Stimulated activated CD8-positive, alpha-beta memory T cell treated with anti-CD3 and anti-CD28 coated beads, Interleukin-2, amount 100 ng/mL, for 48 hours (primary cell): ENCODE measurements around the gene CENPC.
"Not testable (repeated sequence)": the region's sequence is repeated elsewhere in the genome, so short reads cannot be mapped to it uniquely, and the experiment has no call there.

Source experiments
- DNase-seq, 2 donors: peaks; one replicate each; pipeline ENCODE4 v3.0.0-alpha.2; 2020; ENCODE audit warnings: low read depth in 2 of 2

Gene CENPC

DNA sequence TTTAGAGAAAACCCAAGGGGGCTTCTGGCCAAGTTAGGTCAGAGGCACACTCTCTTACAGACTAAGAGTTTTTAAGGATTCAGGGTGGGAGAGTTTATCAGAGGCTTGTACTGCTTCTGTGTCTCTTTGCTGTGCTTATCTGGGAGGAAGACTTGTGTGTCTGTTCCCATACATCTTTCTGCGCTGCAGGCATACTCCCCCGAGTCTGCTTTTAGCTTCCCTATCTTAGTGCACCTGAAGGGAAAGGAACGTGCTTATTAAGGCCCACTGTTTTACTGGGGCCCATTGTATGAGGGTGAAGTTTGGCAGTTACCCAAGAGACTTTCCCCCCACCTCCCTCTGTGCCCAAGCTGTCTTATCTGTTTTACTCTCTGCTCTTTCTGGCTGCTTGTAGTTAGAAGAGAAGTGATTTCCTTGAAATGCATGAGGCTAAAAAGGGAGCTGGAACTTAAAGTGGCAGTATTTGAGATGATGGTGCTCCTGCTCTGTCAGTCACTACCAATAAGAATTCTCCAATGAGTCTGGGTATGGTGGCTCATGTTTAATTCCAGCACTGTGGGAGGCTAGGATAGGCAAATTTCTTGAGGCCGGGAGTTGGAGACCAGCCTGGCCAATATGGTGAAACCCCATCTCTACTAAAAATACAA, 7.0 kb upstream of the CENPC start:
- not testable (repeated sequence) for DNase-seq

DNA sequence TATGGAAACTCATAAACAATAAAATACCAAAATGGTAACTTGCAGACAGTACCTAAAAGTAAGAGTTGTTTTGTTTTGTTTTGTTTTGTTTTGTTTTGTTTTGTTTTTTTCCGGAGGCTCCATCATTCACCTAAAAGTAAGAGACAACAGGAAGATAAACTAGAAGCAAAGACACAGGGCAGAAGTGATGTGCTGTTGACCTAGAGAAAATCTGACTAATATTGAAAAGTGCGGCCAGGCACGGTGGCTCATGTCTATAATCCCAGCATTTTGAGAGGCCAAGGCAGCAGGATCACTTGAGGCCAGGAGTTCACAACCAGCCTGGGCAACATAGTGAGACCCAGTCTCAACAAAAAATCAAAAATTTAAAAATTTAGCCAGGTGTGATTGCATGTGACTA, 5.6 kb upstream of the CENPC start:
- no peak for DNase-seq

DNA sequence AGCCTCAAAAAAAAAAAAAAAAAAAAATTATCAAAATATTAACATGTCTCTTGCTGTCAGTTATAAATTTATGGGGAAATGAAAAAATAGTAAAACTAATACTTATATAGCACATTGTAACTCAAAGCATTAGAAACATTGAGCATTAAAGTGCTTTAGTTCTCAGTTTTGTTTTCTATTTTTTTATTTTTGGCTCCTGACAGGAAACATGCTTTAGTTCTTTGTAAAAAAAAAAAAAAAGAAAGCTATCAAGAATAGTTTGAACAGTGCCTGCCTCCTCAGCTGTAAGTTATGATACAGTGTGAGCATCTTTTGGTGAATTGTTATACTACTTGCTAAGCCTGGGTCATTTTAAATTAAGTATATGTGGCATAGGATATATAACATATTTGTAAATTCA, 5.1 kb upstream of the CENPC start:
- DNase-seq = no peak

DNA sequence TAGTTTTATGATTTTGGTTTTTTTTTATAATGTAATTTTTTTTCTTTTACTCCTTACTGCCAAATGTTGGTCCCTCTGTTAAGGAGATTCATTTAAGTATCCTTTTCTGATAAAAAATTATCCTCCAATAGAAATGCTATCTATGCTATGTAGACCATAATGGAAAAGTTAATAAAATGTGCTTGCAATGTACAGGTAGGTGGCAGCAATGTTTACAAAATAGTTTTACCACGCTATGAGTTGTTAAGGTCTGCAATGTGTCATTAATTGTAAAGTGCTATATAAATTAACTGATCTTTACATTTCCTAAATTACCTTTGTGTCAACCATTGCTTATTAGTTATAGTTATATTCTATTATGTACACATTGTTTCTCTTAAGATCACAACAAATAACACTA, 3.8 kb upstream of the CENPC start:
- no peak for DNase-seq

DNA sequence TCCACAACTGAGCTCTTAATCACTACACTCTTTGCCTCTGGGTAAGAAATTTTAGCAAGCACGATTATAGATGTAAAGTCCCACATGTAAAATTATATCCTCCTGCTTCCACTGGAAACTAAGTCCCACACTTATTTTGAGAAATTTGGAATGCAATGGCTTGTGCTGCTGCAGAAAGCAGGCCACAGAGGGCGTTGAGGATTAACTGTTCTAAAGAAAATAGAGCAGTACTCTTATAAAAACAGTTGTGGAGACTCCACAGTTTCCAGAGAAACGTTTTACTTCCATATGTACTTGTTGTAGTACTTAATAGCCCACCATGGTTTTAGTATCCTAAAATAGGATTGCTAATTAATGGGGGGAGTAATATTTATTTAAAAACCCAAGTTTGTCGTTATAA, 1.7 kb upstream of the CENPC start:
- no peak for DNase-seq

DNA sequence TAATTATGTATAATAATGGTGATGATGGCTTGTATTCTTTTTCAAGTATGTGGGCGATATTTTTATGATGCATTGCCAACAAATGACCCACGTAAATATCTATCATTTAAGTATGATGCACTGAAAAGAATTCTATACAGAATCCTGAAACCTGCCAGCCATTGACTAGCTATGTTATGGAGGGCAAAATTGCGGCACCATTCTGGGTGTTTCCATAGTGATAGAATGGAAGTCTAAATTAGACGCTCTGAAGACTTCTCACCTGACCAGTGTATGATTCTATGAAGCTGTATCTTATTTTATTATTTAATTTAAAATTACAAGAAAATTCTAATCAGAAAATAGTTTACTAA, 677 bp upstream of the CENPC start:
- no peak for DNase-seq

DNA sequence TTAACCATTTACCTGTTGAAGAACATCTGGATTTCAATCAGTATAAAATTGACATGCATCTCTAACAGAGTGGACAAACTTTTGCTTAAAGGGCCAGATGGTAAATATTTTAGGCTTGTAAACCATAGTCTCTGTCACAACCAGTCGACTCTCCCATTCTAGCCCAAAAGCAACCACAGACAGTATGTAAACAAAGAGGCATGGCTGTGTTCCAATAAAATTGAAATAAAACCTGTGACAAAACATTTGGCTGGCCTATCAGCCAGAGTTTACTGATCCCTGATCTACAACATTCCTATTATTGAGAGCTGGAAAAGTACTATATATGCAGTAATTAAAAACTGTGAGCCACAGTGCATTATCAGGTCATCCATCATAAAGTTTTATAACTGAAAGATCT, 3.2 kb downstream of the CENPC start:
- no peak for DNase-seq

DNA sequence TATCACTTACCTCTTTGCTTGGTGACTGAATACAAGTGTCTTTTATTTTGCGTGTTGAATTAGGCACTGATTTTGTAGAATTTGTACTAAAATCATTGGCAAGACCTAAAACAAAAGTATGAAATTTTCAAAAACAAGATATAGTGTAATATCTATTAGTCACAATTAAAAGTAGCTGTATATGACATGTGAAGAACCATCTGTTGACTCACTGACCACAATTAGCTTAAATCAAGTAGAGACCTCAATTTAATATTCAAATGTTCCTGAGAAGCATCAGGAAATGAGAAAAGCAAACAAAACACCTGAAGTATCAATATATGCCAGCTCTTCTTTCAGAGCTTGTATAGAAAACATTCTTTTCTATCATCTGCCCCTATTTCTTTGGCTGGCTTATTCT, 5.5 kb downstream of the CENPC start:
- DNase-seq = no peak

DNA sequence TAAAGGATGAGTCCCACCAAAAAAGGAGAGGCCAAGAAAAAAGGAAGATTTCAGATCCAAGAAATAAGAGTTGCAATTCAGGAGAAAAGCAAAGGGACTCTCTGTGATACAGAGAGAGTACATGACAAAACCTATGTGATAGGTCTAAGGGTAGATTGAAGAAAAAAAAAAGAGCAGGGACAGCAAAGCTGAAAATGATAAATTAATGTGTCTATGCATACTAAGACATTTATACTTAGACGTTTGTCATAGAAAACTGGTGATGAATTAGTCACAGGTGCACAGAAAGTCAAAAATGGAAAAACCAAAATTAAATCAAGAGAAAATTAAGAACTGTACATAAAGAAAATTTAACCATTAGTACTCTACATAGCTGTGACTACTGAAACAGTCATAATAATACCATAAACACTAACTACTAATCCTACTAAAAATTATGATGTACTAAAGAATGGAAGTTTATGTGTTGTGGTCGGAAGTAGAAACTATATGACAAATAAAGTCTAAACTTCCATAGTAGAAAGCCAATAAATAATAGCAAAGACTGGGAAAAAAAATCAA, 9.9 kb downstream of the CENPC start:
- no peak for DNase-seq

DNA sequence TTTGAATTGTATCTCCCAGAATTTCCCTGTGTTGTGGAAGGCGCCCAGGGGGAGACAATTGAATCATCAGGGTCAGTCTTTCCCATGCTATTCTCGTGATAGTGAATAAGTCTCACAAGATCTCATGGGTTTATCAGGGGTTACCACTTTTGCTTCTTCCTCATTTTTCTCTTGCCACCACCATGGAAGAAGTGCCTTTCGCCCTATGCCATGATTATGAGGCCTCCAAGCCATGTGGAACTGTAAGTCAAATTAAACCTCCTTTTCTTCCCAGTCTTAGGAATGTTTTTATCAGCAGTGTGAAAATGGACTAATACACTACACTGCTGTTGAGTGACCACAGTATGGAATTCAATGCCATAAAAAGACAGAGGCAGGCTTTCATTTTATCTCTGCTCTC, 12.2 kb downstream of the CENPC start:
- no peak for DNase-seq

DNA sequence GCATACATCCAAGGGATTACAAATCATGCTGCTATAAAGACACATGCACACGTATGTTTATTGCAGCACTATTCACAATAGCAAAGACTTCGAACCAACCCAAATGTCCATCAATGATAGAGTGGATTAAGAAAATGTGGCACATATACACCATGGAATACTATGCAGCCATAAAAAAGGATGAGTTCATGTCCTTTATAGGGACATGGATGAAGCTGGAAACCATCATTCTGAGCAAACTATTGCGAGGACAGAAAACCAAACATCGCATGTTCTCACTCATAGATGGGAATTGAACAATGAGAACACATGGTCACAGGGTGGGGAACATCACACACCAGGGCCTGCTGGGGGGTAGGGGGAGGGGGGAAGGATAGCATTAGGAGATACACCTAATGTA, 12.9 kb downstream of the CENPC start:
- not testable (repeated sequence) for DNase-seq

DNA sequence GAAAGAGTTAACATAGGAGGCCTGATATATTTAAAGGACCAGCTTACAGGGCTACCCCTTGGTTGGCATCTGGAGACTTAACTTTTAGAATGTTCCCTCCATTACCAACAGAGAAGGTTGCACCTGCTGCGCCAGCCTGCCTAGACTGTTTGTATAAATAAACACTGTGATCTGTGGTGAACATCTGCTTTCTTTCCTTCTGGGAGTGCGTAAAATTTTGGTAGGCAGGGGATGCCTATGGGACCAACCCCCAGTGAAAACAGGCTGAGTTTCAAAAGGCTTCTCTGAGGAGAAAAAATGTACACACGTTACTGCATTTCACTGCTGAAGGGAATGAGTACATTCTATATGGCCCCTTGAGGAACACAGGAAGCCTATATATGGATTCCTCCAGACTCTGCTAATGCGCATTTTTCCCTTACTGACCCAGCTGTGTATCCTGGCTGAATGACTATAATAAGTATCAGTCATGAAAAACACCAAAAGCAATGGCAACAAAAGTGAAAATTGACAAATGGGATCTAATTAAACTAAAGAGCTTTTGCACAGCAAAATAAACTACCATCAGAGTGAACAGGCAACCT, 13.8 kb downstream of the CENPC start:
- no peak for DNase-seq

DNA sequence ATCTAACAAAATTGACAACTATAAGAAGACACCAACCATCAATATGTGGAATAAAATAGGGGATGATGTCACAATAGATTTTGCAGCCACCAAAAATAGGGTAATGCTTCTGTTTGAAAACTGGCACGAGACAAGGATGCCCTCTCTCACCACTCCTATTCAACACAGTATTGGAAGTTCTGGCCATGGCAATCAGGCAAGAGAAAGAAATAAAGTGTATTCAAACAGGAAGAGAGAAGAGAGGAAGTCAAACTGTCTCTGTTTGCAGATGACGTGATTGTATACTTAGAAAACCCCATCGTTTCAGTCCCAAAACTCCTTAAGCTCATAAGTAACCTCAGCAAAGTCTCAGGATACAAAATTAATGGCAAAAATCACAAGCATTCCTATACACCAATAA, 21.2 kb downstream of the CENPC start:
- not testable (repeated sequence) for DNase-seq

DNA sequence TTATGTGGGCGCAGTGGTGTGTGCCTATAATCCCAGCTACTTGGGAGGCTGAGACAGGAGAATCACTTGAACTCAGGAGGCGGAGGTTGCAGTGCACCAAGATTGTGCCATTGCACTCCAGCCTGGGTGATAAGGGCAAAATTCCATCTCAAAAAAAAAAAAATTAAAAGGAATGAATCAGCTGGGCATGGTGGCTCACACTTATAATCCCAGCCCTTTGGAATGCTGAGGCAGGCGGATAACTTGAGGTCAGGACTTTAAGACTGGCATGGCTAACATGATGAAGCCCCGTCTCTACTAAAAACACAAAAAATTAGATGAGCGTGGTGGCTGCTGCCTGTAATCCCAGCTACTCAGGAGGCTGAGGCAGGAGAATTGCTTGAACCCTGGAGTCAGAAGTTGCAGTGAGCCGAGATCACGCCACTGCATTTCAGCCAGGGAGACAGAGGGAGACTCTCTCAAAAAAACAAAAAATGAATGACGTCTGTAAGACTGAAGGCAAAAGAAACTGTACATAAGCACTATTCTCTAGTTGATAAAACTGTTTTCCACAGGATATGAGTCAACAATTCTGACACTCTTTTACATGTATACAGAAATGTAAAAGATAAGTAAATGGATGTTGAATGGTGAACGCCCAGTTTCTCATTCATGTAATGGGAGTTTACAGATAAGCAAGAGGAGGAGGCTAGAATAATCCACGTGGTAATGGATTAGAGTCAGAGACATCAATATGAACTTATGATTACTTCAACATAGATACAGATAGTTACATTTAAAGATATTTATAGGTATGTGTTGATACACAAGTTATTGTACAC, 22.2 kb downstream of the CENPC start:
- DNase-seq = no peak

DNA sequence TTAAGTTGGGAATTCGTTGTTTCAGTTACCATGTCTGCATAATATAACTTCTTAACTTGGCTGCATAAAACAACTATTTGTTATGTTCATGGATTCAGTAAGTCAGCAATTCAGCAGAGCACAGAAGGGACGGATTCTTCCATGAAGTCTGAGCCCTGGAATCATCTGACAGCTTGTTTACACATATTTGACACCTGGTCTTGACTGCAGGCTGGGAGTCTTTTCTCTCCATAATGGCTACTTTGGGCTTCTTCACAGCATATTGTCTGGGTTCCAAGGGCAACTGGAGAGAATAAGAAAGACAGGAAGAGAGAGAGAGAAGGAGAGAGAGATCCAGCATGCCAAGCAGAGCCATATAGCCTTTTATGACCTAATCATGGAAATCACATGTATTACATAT, 23.1 kb downstream of the CENPC start:
- DNase-seq = no peak

DNA sequence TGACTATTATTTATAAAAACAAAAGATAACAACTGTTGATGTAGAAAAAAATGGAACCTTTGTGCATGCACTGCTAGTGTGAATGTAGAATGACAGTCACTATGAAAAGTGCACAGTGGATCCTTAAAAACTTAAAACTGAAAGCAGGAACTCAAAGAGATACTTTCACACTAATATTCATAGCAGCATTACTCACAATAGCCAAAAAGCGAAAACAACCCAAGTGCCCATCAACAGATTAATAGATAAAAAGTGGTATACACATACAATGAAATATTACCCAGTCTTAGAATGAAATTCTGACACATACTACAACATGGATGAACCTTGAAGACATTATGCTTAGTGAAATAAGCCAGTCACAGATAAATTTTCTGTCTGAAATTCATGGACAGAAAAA, 23.8 kb downstream of the CENPC start:
- DNase-seq = no peak

DNA sequence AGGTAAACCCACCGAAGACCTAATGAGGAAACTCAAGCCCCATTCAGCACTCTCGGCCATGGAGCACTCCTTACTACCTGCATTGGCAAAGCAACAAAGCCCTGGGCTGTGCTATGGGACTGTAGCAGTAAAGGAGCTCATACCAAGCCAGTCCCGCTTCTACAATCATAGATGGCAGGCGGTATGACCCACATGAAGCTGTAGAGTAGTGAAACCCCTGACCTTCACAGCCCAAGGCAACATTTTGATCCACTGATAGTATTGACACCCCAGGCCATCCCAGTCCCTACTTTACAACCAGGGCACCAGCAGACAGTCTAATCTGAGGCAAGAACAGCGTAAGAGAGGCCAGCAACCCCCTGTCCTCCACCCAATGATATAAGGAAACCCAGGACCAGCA, 25.2 kb downstream of the CENPC start:
- no peak for DNase-seq

DNA sequence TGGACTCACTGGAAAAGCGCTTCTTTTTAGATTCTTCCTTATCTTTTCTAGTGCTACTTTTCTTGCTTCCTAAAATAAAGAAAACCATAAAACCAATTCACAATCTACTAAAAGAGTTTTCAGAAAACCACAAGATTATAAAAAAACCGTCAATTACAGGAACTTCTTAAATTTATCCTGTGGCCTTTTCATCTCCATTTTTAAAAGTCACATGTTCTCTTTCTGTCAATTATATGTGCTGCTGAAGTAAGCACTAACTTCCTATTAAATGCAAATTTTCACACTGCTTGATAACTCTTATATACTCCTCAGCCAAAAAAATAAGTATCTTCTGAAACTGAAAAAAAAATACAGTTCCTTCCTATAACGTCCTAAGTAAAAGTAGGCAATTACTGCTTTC, 32.8 kb downstream of the CENPC start:
- no peak for DNase-seq

DNA sequence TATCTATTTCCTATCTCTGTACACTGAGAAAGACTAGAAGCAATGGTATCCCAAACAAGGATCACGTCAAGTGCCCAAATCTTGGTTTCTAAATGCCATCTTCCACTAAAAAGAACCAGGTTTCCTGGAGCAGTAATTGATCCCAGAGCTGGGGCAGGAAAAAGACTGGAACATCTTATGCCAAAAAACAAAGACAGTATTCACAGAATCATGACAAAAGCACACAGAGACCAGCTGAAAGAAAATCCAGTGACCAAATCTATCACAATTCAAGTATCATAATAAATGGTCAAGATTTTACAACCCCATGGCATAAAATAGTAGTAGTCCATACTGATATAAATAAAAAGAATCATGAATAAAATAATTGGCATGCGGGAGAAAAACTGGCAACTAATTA, 44.9 kb downstream of the CENPC start:
- DNase-seq = no peak

DNA sequence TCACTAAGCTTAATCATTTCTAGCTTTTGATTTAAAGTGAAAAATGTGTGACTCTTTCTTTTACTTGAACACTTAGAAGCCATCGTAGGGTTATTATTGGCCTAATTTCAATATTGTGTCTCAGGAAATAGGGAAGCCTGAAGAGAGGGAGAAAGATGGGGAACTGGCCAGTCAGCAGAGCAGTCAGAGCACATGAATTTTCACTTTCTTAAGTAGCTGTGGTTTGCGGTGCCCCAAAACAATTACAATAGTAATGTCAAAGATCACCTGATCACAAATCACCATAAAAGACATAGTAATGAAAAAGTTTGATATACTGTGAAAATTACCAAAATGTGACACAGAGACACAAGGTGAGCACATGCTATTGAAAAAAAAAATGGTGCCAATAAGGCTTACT, 45.5 kb downstream of the CENPC start:
- no peak for DNase-seq

DNA sequence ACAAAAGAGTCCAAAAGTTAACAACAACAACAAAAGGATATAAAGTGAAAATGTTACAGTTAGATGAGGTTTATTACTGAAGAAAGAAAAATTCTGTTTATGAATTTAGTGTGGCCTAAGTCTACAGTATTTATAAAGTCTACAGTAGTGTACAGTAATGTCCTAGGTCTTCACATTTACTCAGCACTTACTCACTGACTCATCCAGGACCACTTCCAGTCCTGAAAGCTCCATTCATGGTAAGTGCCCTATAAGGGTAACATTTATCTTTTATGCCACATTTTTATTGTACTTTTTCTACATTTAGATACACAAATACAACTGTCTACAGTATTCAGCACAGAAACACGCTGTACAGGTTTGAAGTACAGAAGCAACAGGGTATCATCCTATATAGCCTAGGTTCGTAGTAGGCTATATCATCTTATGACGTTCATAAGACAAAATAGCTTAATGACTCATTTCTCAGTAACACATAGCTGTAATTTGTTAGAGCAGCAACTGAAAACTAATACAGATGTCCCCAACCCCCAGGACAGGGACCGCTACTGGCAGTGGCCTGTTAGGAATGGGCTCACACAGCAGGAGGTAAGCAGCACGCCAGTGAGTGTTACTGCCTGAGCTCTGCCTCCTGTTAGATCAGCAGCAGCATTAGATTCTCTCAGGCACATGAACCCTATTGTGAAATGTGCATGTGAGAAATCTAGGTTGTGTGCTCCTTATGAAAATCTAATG, 61.3 kb downstream of the CENPC start:
- no peak for DNase-seq

DNA sequence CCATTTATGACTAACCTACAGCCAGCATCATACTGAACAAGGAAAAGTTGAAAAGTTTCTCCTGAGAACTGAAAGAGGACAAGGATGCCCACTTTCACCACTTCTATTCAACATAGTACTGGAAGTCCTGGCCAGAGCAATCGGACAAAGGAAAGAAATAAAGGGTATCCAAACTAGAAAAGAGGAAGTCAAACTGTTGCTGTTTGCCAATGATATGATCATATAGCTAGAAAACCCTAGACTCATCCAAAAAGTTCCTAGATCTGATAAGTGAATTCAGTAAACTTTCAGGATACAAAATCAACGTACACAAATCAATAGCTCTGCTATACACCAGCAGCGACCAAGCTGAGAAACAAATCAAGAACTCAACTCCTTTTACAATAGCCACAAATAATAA, 64.5 kb downstream of the CENPC start:
- DNase-seq = no peak
